COLO668 (cell line): ENCODE results near the gene ZNF30.
"Not testable (repeated sequence)": the region's sequence is repeated elsewhere in the genome, so short reads cannot be mapped to it uniquely, and the experiment has no call there.

Experiments
- DNase-seq: peaks from one replicate; lab custom pipeline; 2025; ENCODE audit not compliant: unreplicated experiment; lab: John Stamatoyannopoulos, UW

ZNF30 gene

GRCh38 chr19:34926685-34927375 is at the start of gene ZNF30:
Gene ZNF30, plus strand, starts transcription at chr19:34926903. Its CDS starts 3,045 bp downstream, at chr19:34929948.
- DNase-seq, result peak; percentile 93

GRCh38 chr19:34879563-34879962 is 47.1 kb upstream of the ZNF30 start:
- no peak for DNase-seq

- no peak for DNase-seq
Observed at GRCh38 chr19:34880034-34880433, 46.7 kb upstream of the ZNF30 start.

GRCh38 chr19:34881982-34882381 is 44.7 kb upstream of the ZNF30 start:
- no peak for DNase-seq

- no peak for DNase-seq
Observed at GRCh38 chr19:34888091-34888490, 38.6 kb upstream of the ZNF30 start.

- no peak for DNase-seq
Observed at GRCh38 chr19:34900245-34900644, 26.5 kb upstream of the ZNF30 start.

GRCh38 chr19:34904664-34905527 is 21.8 kb upstream of the ZNF30 start:
- no peak for DNase-seq

- no peak for DNase-seq
Observed at GRCh38 chr19:34910770-34911169, 15.9 kb upstream of the ZNF30 start.

GRCh38 chr19:34917144-34917543 is 9.6 kb upstream of the ZNF30 start:
- DNase-seq, result not testable (repeated sequence)

GRCh38 chr19:34918190-34918589 is 8.5 kb upstream of the ZNF30 start:
- DNase-seq, result no peak

GRCh38 chr19:34920090-34920786 is 6.5 kb upstream of the ZNF30 start:
- peak; percentile 38 for DNase-seq

- no peak for DNase-seq
Observed at GRCh38 chr19:34925278-34925855, 1.3 kb upstream of the ZNF30 start.

- DNase-seq, result no peak
Observed at GRCh38 chr19:34926361-34926684, 380 bp upstream of the ZNF30 start.

GRCh38 chr19:34932494-34932893 is 5.8 kb downstream of the ZNF30 start:
- no peak for DNase-seq

- DNase-seq, result no peak
Observed at GRCh38 chr19:34936184-34936583, 9.5 kb downstream of the ZNF30 start.

- DNase-seq, result no peak
Observed at GRCh38 chr19:34938886-34939285, 12.2 kb downstream of the ZNF30 start.

GRCh38 chr19:34943861-34944573 is 17.3 kb downstream of the ZNF30 start:
- DNase-seq, result no peak

- DNase-seq, result no peak
Observed at GRCh38 chr19:34953092-34953491, 26.4 kb downstream of the ZNF30 start.

GRCh38 chr19:34957830-34958751 is 31.4 kb downstream of the ZNF30 start:
- DNase-seq, result no peak

- DNase-seq, result no peak
Observed at GRCh38 chr19:34959021-34959420, 32.3 kb downstream of the ZNF30 start.
